Fibroblast of lung (primary cell): ENCODE results near the gene RNF125. TPM values are rescaled to one million over a fixed set of nuclear protein-coding genes. Genes with fewer than 3 reads are reported as not detected.

ENCODE experiments used
- DNase-seq, 2 donors: peaks; one replicate each; pipeline versions ENCODE4 v3.0.0 to v3.0.0-alpha.2; 2010; ENCODE audit warnings: low read depth in 2 of 2
- H2AFZ ChIP-seq: 2 replicates; pipeline ENCODE4 v1.5.1; 2012; ENCODE audit warnings: low read length, control low read depth, inconsistent platforms
- H3K27ac ChIP-seq: 2 replicates; pipeline ENCODE4 v1.5.1; 2011; ENCODE audit warnings: low read length, control low read depth; ENCODE audit not compliant: insufficient read depth
- H3K27me3 ChIP-seq: 2 replicates; pipeline ENCODE4 v1.5.1; 2011; ENCODE audit warnings: mild to moderate bottlenecking, low read length; ENCODE audit not compliant: control insufficient read depth, insufficient read depth
- H3K36me3 ChIP-seq: 2 replicates; pipeline ENCODE4 v1.5.1; 2011; ENCODE audit warnings: low read length; ENCODE audit not compliant: control insufficient read depth, insufficient read depth
- H3K4me1 ChIP-seq: 2 replicates; pipeline ENCODE4 v1.5.1; 2011; ENCODE audit warnings: low read length; ENCODE audit not compliant: control insufficient read depth, insufficient read depth; ENCODE audit errors: extremely low read depth
- H3K4me2 ChIP-seq: 2 replicates; pipeline ENCODE4 v1.5.1; 2011; ENCODE audit warnings: low read length, control low read depth; ENCODE audit not compliant: insufficient read depth; ENCODE audit errors: extremely low read depth
- H3K4me3 ChIP-seq, 4 experiments: fragments of 200-600 bp in 1 of 4; sonication (generic) in 1 of 4; replicated peaks in 1 of 4; 2 replicates each; pipeline ENCODE4 v1.5.1; 2011 to 2016; ENCODE audit warnings: low read length in 4 of 4, low read depth in 3 of 4, mild to moderate bottlenecking in 3 of 4, control low read depth in 2 of 4, inconsistent platforms in 1 of 4, mixed read lengths in 1 of 4; ENCODE audit not compliant: insufficient read depth in 1 of 4; ENCODE audit errors: control extremely low read depth in 1 of 4
- H3K79me2 ChIP-seq: 2 replicates; pipeline ENCODE4 v1.5.1; 2012; ENCODE audit warnings: mild to moderate bottlenecking, low read length, inconsistent platforms; ENCODE audit not compliant: control insufficient read depth, insufficient read depth
- H3K9ac ChIP-seq: 2 replicates; pipeline ENCODE4 v1.5.1; 2011; ENCODE audit warnings: mild to moderate bottlenecking, low read length, control low read depth; ENCODE audit not compliant: insufficient read depth
- H3K9me3 ChIP-seq: 2 replicates; pipeline ENCODE4 v1.5.1; 2012; ENCODE audit warnings: low read depth, low read length; ENCODE audit not compliant: control insufficient read depth, insufficient read depth
- H4K20me1 ChIP-seq: 2 replicates; pipeline ENCODE4 v1.5.1; 2011; ENCODE audit warnings: low read length; ENCODE audit not compliant: control insufficient read depth, insufficient read depth; ENCODE audit errors: extremely low read depth
- EZH2 ChIP-seq: IDR thresholded peaks from 2 replicates; pipeline ENCODE4 v1.5.1; 2012; ENCODE audit warnings: low read length, control low read depth, mild to moderate bottlenecking; ENCODE audit errors: missing control alignments
- polyA plus RNA-seq, 2 donors: library from polyadenylated mRNA; depleted of rRNA in 1 of 2; stranded (reverse) in 1 of 2; unstranded in 1 of 2; fragments of >200 nt; gene quantifications; 2 replicates each; pipeline ENCODE4 v1.2.1, GENCODE V29; 2011 to 2012; ENCODE audit warnings: missing spikeins in 1 of 2
- total RNA-seq: library from RNA; depleted of rRNA; stranded (reverse); fragments of >200 nt; gene quantifications from 2 replicates; pipeline ENCODE4 v1.2.1, GENCODE V29; 2014
- TF ChIP-seq, protein P1 (sequence below), 2 donors: IDR thresholded peaks in 1 of 2; conservative IDR thresholded peaks in 1 of 2; 1 replicate in 1 of 2; 2 replicates in 1 of 2; pipeline ENCODE4 v1.5.1; 2011 to 2012; ENCODE audit warnings: low read length in 2 of 2, control low read depth in 1 of 2, inconsistent platforms in 1 of 2, low read depth in 1 of 2, mild to moderate bottlenecking in 1 of 2

The RNF125 gene
- total and polyA plus RNA-seq, 2 donors (not counting 1 experiment from before 2014, with no cell fraction given) = 0.14 to 0.33 TPM

DNA sequence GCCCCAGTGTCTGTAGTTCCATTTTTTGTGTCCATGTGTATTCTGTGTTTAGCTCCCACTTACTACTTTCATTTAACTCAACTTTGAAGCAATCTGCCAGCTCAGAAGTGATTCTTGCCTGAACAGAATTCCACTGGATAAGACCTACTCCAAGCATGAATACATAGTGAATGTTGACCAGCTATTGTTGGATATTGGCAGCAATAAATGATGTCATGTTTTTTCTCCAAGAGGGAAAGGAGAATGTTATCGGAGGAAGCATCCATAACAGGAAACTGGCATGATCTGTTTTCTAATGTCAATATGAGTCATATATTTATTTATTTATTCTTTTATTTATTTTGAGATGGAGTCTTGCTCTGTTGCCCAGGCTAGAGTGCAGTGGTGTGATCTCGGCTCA lies 38.9 kb upstream of the RNF125 start:
- DNase-seq = no peak
- Histone ChIP-seq H3K36me3 (no peaks in the 10 kb centered on the region), H3K4me2 (no peak overlapping the region), H3K79me2 (no peaks in the 10 kb centered on the region), H3K4me3 (no peak overlapping the region), H3K27ac (no peak overlapping the region), H4K20me1 (no peaks in the 10 kb centered on the region), H3K9ac (no peak overlapping the region), H3K9me3 (no peaks in the 10 kb centered on the region), H3K4me1 (no peaks in the 10 kb centered on the region), H3K27me3 (no peaks in the 10 kb centered on the region), H2AFZ (no peak overlapping the region)
- no peak for TF ChIP-seq EZH2
- TF ChIP-seq, protein P1, sequence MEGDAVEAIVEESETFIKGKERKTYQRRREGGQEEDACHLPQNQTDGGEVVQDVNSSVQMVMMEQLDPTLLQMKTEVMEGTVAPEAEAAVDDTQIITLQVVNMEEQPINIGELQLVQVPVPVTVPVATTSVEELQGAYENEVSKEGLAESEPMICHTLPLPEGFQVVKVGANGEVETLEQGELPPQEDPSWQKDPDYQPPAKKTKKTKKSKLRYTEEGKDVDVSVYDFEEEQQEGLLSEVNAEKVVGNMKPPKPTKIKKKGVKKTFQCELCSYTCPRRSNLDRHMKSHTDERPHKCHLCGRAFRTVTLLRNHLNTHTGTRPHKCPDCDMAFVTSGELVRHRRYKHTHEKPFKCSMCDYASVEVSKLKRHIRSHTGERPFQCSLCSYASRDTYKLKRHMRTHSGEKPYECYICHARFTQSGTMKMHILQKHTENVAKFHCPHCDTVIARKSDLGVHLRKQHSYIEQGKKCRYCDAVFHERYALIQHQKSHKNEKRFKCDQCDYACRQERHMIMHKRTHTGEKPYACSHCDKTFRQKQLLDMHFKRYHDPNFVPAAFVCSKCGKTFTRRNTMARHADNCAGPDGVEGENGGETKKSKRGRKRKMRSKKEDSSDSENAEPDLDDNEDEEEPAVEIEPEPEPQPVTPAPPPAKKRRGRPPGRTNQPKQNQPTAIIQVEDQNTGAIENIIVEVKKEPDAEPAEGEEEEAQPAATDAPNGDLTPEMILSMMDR (conservative IDR thresholded peaks at IDR 0.05 in 1 of 2, IDR thresholded peaks at IDR 0.05 in 1 of 2; ENCODE audit: low read depth in 1 of 2, low read length in 2 of 2) = no peak

DNA sequence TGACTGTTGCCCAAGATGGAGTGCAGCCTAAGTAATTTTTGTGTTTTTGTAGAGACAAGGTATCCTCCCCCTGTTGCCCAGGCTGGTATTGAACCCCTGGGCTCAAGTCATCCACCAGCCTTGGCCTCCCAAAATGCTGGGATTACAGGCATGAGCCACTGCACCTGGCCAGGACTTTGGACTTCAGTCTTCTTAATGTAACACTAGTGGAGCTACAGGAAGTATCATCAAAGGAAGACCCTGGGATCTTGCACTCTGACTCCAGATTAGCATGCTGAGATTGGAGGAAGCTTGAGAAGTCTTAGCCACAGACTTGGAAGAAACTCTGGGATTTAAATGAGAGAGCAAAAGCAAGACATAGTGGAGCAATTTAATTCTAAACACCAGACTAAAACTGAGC lies 37.8 kb upstream of the RNF125 start:
- Histone ChIP-seq H3K9me3 (no peaks in the 10 kb centered on the region), H3K4me1 (no peaks in the 10 kb centered on the region), H3K4me3 (no peak overlapping the region), H3K27ac (no peak overlapping the region), H2AFZ (no peak overlapping the region), H3K27me3 (no peaks in the 10 kb centered on the region), H3K4me2 (no peak overlapping the region), H3K9ac (no peak overlapping the region), H3K36me3 (no peaks in the 10 kb centered on the region), H3K79me2 (no peaks in the 10 kb centered on the region), H4K20me1 (no peaks in the 10 kb centered on the region)
- no peak for DNase-seq
- TF ChIP-seq, protein P1 (conservative IDR thresholded peaks at IDR 0.05 in 1 of 2, IDR thresholded peaks at IDR 0.05 in 1 of 2; ENCODE audit: low read depth in 1 of 2, low read length in 2 of 2) = no peak
- no peak for TF ChIP-seq EZH2

DNA sequence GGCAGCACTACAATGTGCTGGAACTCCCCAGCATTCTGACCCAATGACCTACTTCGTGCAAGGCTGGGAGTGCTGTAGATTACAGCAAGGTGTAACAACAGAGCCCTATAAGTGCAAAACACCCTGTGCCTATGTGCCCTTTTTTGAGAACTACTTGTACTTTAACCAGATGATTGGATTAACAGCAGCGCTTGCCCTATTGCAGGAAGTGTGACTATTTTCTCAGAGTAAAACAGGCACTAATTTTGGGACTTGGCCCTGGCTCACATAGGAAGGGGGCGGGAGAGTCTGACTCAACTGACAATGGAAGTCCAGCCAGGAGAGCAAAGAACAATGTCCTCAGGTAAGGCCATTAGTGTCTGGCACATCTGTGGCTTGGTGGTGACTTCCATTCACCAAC lies 35.6 kb upstream of the RNF125 start:
- H3K27me3 ChIP-seq = no peaks in the 10 kb centered on the region
- no peaks in the 10 kb centered on the region for H3K4me1 ChIP-seq
- H2AFZ ChIP-seq = no peak overlapping the region
- H3K4me3 ChIP-seq = no peak overlapping the region
- H3K79me2 ChIP-seq = no peaks in the 10 kb centered on the region
- H3K27ac ChIP-seq = no peak overlapping the region
- no peaks in the 10 kb centered on the region for H3K9me3 ChIP-seq
- no peak for TF ChIP-seq EZH2
- TF ChIP-seq, protein P1 (conservative IDR thresholded peaks at IDR 0.05 in 1 of 2, IDR thresholded peaks at IDR 0.05 in 1 of 2; ENCODE audit: low read depth in 1 of 2, low read length in 2 of 2) = no peak
- no peaks in the 10 kb centered on the region for H3K36me3 ChIP-seq
- no peaks in the 10 kb centered on the region for H4K20me1 ChIP-seq
- no peak overlapping the region for H3K9ac ChIP-seq
- no peak overlapping the region for H3K4me2 ChIP-seq
- DNase-seq = no peak
